ENCODE measurements around the gene SMG1.

The SMG1 gene

GRCh38 chr16:18855196-18855595, 71.0 kb downstream of the SMG1 start:
- Mint-ChIP-seq H3K9me3 (no peaks in the 10 kb centered on the region), H3K36me3 (ENCODE audit: low read depth) (peaks cover 61% of the 10 kb centered on the region)

GRCh38 chr16:18853694-18854093, 72.5 kb downstream of the SMG1 start:
- peaks cover 69% of the 10 kb centered on the region for H3K36me3 Mint-ChIP-seq (ENCODE audit: low read depth)
- no peaks in the 10 kb centered on the region for H3K27me3 Mint-ChIP-seq (ENCODE audit: low read depth)
- TF ChIP-seq CTCF (IDR thresholded peaks at IDR 0.05; ENCODE audit: unreplicated experiment in 3 of 3) = no peak
- no peaks in the 10 kb centered on the region for H3K9me3 Mint-ChIP-seq
- no peak overlapping the region for H3K27ac Mint-ChIP-seq
- H3K4me1 Mint-ChIP-seq = no peaks in the 10 kb centered on the region
- no peak overlapping the region for H3K4me3 Mint-ChIP-seq

More at GRCh38 chr16:18855196-18855595, 71.0 kb downstream of the SMG1 start:
- no peak for TF ChIP-seq CTCF (IDR thresholded peaks at IDR 0.05; ENCODE audit: unreplicated experiment in 3 of 3)
- Mint-ChIP-seq H3K4me3 (no peak overlapping the region), H3K27me3 (ENCODE audit: low read depth) (no peaks in the 10 kb centered on the region), H3K27ac (no peak overlapping the region), H3K4me1 (no peaks in the 10 kb centered on the region)

- TF ChIP-seq CTCF (IDR thresholded peaks at IDR 0.05; ENCODE audit: unreplicated experiment in 3 of 3) = no peak
- H3K27ac Mint-ChIP-seq = no peak overlapping the region
- peaks cover 63% of the 10 kb centered on the region for H3K36me3 Mint-ChIP-seq (ENCODE audit: low read depth)
- no peaks in the 10 kb centered on the region for H3K9me3 Mint-ChIP-seq
- H3K27me3 Mint-ChIP-seq (ENCODE audit: low read depth) = no peaks in the 10 kb centered on the region
- no peak overlapping the region for H3K4me3 Mint-ChIP-seq
- H3K4me1 Mint-ChIP-seq = no peaks in the 10 kb centered on the region
Measured at GRCh38 chr16:18852647-18853046, 73.6 kb downstream of the SMG1 start.

- TF ChIP-seq CTCF (IDR thresholded peaks at IDR 0.05; ENCODE audit: unreplicated experiment in 3 of 3) = no peak
Measured at GRCh38 chr16:18846416-18846815, 79.8 kb downstream of the SMG1 start.

GRCh38 chr16:18842565-18842964, 83.6 kb downstream of the SMG1 start:
- Mint-ChIP-seq H3K9me3 (no peaks in the 10 kb centered on the region), H3K4me1 (no peaks in the 10 kb centered on the region), H3K36me3 (ENCODE audit: low read depth) (peaks cover 85% of the 10 kb centered on the region), H3K4me3 (no peak overlapping the region), H3K27me3 (ENCODE audit: low read depth) (no peaks in the 10 kb centered on the region), H3K27ac (no peak overlapping the region)
- no peak for TF ChIP-seq CTCF (IDR thresholded peaks at IDR 0.05; ENCODE audit: unreplicated experiment in 3 of 3)

More at GRCh38 chr16:18846416-18846815, 79.8 kb downstream of the SMG1 start:
- Mint-ChIP-seq H3K4me1 (no peaks in the 10 kb centered on the region), H3K27me3 (ENCODE audit: low read depth) (no peaks in the 10 kb centered on the region), H3K27ac (no peak overlapping the region), H3K4me3 (no peak overlapping the region), H3K36me3 (ENCODE audit: low read depth) (peaks cover 72% of the 10 kb centered on the region), H3K9me3 (no peaks in the 10 kb centered on the region)

GRCh38 chr16:18841833-18842525, 84.2 kb downstream of the SMG1 start:
- Mint-ChIP-seq H3K9me3 (no peaks in the 10 kb centered on the region), H3K4me1 (no peaks in the 10 kb centered on the region), H3K27me3 (ENCODE audit: low read depth) (no peaks in the 10 kb centered on the region), H3K27ac (no peak overlapping the region), H3K4me3 (no peak overlapping the region), H3K36me3 (ENCODE audit: low read depth) (peaks cover 85% of the 10 kb centered on the region)
- no peak for TF ChIP-seq CTCF (IDR thresholded peaks at IDR 0.05; ENCODE audit: unreplicated experiment in 3 of 3)
